ENCODE results near the gene TMEM179.

TMEM179 gene

DNA sequence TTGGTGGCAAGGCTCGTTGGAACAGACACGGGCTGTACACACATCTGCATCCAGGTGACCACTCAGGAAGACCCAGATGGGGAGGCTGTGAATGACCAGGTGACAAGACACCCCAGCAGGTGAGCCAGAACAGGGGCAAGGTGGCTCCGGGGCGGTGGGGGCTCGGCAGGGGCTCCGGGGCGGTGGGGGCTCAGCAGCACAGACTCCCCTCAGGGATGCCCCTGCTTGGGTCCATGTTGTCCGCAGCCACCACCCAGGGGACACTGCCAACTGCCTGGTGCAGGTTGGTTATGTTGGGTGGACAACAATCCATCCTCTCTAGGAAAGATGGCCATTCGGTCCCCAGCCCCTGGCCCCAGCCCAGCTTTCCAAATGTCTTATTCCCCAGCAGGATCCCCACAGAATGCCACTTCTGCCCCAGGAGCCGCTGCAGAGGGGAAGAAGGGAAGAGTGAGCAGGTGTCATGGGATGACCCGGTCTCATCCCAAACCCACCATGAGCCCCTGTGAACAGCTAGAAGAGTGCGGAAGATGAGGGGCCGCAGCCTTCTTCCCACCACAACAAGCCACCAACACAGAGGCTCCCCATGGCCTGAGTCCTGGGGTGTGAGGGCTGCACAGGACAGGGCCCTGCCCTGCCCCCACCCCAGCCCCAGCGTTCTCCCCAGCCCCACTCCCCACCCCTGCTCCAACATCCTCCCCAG lies 56.4 kb downstream of the TMEM179 start:
- no peak for DNase-seq (ENCODE audit: low read depth)
- TF ChIP-seq, protein P1, sequence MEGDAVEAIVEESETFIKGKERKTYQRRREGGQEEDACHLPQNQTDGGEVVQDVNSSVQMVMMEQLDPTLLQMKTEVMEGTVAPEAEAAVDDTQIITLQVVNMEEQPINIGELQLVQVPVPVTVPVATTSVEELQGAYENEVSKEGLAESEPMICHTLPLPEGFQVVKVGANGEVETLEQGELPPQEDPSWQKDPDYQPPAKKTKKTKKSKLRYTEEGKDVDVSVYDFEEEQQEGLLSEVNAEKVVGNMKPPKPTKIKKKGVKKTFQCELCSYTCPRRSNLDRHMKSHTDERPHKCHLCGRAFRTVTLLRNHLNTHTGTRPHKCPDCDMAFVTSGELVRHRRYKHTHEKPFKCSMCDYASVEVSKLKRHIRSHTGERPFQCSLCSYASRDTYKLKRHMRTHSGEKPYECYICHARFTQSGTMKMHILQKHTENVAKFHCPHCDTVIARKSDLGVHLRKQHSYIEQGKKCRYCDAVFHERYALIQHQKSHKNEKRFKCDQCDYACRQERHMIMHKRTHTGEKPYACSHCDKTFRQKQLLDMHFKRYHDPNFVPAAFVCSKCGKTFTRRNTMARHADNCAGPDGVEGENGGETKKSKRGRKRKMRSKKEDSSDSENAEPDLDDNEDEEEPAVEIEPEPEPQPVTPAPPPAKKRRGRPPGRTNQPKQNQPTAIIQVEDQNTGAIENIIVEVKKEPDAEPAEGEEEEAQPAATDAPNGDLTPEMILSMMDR (conservative IDR thresholded peaks at IDR 0.05; ENCODE audit: low read depth, low read length), result no peak
- no peak overlapping the region for H3K4me3 ChIP-seq (ENCODE audit: low read depth, low read length)

DNA sequence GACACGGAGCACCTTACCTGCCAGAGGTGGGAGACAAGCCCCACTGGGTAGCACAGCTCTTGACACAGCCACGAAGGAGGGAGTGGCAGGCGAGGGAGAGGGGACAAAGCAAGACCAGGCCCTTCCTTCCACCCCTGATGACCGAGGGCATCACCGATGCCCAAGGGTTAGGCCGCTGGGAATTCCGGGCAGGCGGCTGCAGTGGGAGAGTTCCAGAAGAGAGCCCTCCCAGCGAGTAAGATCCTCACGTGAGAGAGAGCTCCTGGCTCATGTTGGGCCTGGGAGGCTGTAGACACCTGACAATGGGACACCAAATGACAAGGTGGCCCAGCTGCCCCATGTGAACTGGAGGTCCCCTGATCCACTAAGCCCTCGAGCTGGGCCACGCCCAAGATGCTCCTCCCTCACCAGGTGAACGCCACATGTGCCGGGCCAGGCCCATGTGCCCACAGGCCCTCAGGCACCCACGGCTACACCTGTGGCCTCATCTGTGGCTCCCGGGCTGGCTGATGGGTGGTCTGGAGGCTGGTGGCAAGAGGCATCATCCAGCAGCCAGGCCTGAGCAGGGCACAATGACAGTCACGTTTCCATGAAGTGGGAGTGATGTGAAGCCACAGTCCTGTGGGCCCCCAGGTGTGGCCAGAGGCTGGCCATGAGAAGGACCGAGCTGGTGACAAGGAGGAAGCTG lies 57.1 kb downstream of the TMEM179 start:
- no peak overlapping the region for H3K4me3 ChIP-seq (ENCODE audit: low read depth, low read length)
- no peak for DNase-seq (ENCODE audit: low read depth)

DNA sequence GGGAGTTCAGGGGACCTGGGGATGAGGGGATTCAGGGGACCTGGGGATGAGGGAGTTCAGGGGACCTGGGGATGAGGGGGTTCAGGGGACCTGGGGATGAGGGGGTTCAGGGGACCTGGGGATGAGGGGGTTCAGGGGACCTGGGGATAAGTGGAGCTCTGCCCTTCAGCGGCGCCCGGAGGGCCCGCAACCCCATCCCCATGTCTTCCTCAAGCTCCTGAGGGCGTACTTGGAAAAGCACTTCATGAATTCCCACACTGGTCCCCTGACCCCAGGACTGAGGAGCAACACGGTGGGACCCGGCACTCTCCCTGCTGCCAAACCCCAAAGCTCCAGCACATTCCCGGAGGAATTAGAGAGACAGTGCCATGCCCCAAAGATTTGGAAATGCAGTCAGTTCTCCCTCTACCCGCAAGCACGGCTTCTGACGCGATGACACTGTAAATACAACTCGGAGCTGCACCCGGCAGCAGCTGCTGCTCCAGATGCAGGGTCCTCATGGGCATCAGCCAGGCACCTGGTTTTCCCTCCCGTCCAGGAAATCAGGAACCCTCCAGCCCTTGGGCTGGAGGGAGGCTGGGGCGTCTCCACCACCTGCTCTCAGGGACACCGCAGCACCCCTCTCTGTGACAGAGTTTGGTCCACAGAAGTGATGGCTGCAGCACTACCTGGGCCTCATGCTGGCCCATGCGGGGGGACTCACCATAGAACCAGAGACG lies 57.8 kb downstream of the TMEM179 start:
- TF ChIP-seq, protein P1 (conservative IDR thresholded peaks at IDR 0.05; ENCODE audit: low read depth, low read length), result no peak
- H3K4me3 ChIP-seq (ENCODE audit: low read depth, low read length), result no peak overlapping the region
- no peak for DNase-seq (ENCODE audit: low read depth)

More for the DNA sequence above, 57.1 kb downstream of the TMEM179 start:
- TF ChIP-seq, protein P1 (conservative IDR thresholded peaks at IDR 0.05; ENCODE audit: low read depth, low read length), result no peak

DNA sequence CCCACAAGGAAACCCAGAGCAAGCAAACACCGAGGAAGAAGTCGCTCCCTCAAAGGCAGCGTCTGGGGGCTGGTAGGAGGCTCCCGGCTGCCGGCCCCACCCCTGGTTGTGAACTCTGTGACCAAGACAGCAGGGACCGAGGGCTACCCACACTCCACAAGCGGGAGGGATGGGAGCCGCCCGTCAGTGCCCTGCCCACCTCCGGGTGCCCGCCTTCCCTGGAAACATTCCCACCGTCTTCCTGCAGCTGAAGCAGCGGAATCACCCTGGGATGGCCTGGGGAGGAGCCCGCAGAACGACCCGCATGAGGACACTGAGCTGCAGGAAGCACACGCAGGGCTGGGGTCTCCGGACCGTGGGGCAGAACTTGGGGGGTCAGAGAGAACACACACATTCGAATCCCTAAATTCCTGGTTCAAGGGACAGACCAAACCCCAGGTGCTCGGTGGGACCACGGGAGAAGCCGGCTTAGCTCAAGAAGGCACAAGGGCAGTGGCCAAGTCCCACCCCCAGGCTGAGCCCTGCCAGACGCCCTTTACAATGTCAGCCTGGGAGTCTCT lies 58.5 kb downstream of the TMEM179 start:
- TF ChIP-seq, protein P1 (conservative IDR thresholded peaks at IDR 0.05; ENCODE audit: low read depth, low read length), result no peak
- no peak overlapping the region for H3K4me3 ChIP-seq (ENCODE audit: low read depth, low read length)
- DNase-seq (ENCODE audit: low read depth), result no peak

GRCh38 chr14:104545151-104545941 lies 59.2 kb downstream of the TMEM179 start:
- H3K4me3 ChIP-seq (ENCODE audit: low read depth, low read length), result no peak overlapping the region
- TF ChIP-seq, protein P1 (conservative IDR thresholded peaks at IDR 0.05; ENCODE audit: low read depth, low read length), result no peak
- DNase-seq (ENCODE audit: low read depth), result no peak

- H3K4me3 ChIP-seq (ENCODE audit: low read depth, low read length), result no peak overlapping the region
- no peak for DNase-seq (ENCODE audit: low read depth)
- TF ChIP-seq, protein P1 (conservative IDR thresholded peaks at IDR 0.05; ENCODE audit: low read depth, low read length), result no peak
Observed at GRCh38 chr14:104544362-104544961, 60.1 kb downstream of the TMEM179 start.
